ENCODE data around the gene SS18L1. TPM values are rescaled to one million over a fixed set of nuclear protein-coding genes. Genes with fewer than 3 reads are reported as not detected.

The SS18L1 gene
- total and polyA plus RNA-seq, 2 experiments from 2014 or later: 6.5 to 32.6 TPM

DNA sequence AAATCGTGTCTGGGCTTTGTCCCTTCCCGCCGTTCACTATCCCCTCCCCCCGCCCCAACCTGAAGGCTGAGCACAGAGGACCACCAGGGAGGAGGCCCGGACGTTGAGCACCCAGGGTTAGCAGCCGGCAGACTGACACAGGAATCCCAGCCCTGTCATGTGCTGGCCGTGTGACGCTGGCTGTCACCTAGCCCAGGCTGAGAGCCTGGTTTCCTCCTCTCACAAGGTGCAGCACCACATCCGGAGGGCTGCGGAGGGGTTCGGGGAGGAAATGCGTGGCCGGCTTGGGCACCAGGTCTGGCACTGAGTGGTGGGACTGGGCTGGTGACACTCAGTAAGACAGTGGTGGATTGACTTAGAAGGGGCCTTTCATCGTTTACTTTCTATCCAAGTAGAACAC lies 25.9 kb upstream of the SS18L1 start:
- H3K27me3 ChIP-seq (ENCODE audit: insufficient read depth): no peaks in the 10 kb centered on the region
- Mint-ChIP-seq H3K36me3 (ENCODE audit: low read depth) (no peaks in the 10 kb centered on the region; the same call in 2 of the 3 replicates), H3K27me3 (ENCODE audit: insufficient read depth, low read depth, poor library complexity) (peaks cover 11% of the 10 kb centered on the region), H3K27ac (no peak overlapping the region), H3K4me3 (no peak overlapping the region), H3K4me1 (peaks cover 29% of the 10 kb centered on the region), H3K9me3 (peaks cover 4% of the 10 kb centered on the region)
- no peak overlapping the region for H3K27ac ChIP-seq (ENCODE audit: low read depth)
- H3K36me3 ChIP-seq (ENCODE audit: insufficient read depth): no peaks in the 10 kb centered on the region
- H3F3A ChIP-seq (replicated peaks; ENCODE audit: low read depth): peaks cover 13% of the 10 kb centered on the region; the same call in 1 of the 2 replicates
- no peak overlapping the region for H3K4me2 ChIP-seq
- H3K4me1 ChIP-seq (ENCODE audit: insufficient read depth): peaks cover 7% of the 10 kb centered on the region; the same call in 1 of the 2 replicates
- H3K79me2 ChIP-seq (replicated peaks; ENCODE audit: insufficient read depth): no peaks in the 10 kb centered on the region
- no peaks in the 10 kb centered on the region for H3K9me2 ChIP-seq (ENCODE audit: insufficient read depth)
- H3K4me3 ChIP-seq: no peak overlapping the region
- ATAC-seq: no peak
- TF ChIP-seq, protein P1, sequence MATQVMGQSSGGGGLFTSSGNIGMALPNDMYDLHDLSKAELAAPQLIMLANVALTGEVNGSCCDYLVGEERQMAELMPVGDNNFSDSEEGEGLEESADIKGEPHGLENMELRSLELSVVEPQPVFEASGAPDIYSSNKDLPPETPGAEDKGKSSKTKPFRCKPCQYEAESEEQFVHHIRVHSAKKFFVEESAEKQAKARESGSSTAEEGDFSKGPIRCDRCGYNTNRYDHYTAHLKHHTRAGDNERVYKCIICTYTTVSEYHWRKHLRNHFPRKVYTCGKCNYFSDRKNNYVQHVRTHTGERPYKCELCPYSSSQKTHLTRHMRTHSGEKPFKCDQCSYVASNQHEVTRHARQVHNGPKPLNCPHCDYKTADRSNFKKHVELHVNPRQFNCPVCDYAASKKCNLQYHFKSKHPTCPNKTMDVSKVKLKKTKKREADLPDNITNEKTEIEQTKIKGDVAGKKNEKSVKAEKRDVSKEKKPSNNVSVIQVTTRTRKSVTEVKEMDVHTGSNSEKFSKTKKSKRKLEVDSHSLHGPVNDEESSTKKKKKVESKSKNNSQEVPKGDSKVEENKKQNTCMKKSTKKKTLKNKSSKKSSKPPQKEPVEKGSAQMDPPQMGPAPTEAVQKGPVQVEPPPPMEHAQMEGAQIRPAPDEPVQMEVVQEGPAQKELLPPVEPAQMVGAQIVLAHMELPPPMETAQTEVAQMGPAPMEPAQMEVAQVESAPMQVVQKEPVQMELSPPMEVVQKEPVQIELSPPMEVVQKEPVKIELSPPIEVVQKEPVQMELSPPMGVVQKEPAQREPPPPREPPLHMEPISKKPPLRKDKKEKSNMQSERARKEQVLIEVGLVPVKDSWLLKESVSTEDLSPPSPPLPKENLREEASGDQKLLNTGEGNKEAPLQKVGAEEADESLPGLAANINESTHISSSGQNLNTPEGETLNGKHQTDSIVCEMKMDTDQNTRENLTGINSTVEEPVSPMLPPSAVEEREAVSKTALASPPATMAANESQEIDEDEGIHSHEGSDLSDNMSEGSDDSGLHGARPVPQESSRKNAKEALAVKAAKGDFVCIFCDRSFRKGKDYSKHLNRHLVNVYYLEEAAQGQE (IDR thresholded peaks at IDR 0.05; ENCODE audit: unreplicated experiment): no peak
- no peaks in the 10 kb centered on the region for H4K20me1 ChIP-seq (replicated peaks; ENCODE audit: insufficient read depth)
- H2AFZ ChIP-seq: no peak overlapping the region
- DNase-seq (ENCODE audit: low spot score): no peak

DNA sequence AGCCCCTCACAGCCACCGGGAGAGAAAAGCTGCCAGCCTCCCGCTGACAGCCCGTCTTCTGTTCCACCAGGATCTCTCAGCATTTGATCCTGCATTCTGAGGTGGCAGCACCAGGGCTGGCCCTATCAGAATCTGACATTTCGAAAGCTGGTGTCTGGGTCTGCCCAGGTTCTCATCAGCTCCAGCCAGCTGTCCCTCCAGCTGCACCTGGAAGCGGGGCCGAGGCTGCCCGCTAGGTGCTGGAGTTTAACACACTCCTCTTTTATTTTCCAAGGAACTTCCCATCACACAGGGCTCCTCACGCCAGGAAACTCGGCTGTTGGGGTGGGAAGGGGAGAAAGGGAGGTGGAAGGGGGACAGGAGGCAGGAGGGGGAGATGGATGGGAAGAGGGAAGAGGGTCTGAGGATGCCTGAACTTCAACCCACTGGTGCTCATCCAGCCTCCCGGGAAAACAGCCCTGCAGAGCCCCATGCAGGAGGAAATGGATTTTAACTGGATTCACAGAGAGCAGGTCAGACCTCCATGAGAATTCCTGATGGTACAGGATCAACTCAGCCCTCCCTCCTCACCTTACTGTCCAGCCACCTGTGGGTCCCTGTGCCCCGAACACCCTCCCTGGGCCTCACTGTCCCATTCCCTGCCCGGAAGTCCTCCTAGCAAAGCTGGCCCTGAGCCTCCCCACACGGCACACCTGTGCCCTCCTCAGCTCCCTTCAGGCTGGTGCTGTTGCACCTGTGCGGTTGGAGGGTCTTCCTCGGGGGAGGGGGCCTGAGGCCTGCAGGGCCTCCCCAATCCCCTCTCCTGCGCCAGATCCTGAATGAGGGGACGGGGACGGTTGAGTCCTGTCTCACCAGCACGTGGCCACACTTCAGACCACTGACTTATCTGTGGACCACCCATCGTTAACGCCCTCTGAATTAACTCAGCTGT lies 25.2 kb upstream of the SS18L1 start:
- TF ChIP-seq EZH2 (IDR thresholded peaks at IDR 0.05; ENCODE audit: low read depth, unreplicated experiment): no peak
- Histone ChIP-seq H3K4me3 (no peak overlapping the region), H3F3A (replicated peaks; ENCODE audit: low read depth) (peaks cover 13% of the 10 kb centered on the region; the same call in 1 of the 2 replicates), H3K4me1 (ENCODE audit: insufficient read depth) (peaks cover 8% of the 10 kb centered on the region), H3K36me3 (ENCODE audit: insufficient read depth) (no peaks in the 10 kb centered on the region), H3K27me3 (ENCODE audit: insufficient read depth) (no peaks in the 10 kb centered on the region), H3K9me2 (ENCODE audit: insufficient read depth) (no peaks in the 10 kb centered on the region), H3K79me2 (replicated peaks; ENCODE audit: insufficient read depth) (peaks cover 5% of the 10 kb centered on the region), H3K27ac (ENCODE audit: low read depth) (no peak overlapping the region), H2AFZ (no peak overlapping the region), H4K20me1 (replicated peaks; ENCODE audit: insufficient read depth) (peaks cover 2% of the 10 kb centered on the region), H3K4me2 (no peak overlapping the region)
- Mint-ChIP-seq H3K9me3 (no peaks in the 10 kb centered on the region; the same call in 2 of the 3 replicates), H3K4me3 (no peak overlapping the region), H3K36me3 (ENCODE audit: low read depth) (peaks cover 2% of the 10 kb centered on the region; the same call in 1 of the 3 replicates), H3K4me1 (peaks cover 29% of the 10 kb centered on the region), H3K27ac (no peak overlapping the region), H3K27me3 (ENCODE audit: insufficient read depth, low read depth, poor library complexity) (peaks cover 13% of the 10 kb centered on the region)
- no peak for ATAC-seq
- no peak for DNase-seq (ENCODE audit: low spot score)

DNA sequence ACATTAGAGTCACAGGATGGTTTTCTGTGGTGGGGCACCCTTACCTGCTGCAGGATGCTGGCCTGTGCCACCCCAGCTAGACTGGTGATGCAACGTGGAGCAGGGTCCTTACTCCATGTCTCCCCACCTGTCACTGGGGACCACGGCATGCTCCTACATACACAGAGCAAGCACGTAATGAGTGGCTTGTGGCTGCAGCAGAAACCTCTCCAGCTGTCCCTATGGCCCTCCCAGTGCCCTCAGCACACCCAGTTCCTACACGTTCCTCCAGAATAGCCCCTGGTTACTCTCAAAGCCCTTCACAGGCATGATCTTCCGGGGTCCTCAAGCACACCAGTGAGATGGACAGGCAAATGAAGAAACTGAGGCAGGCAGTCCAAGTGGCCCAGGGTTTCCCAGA lies 24.5 kb upstream of the SS18L1 start:
- no peaks in the 10 kb centered on the region; the same call in 2 of the 3 replicates for H3K9me3 Mint-ChIP-seq
- H3K36me3 ChIP-seq (ENCODE audit: insufficient read depth): no peaks in the 10 kb centered on the region
- no peak for ATAC-seq
- no peaks in the 10 kb centered on the region for H3K27me3 ChIP-seq (ENCODE audit: insufficient read depth)
- no peak for DNase-seq (ENCODE audit: low spot score)
- peaks cover 8% of the 10 kb centered on the region for H3K36me3 Mint-ChIP-seq (ENCODE audit: low read depth)
- peaks cover 16% of the 10 kb centered on the region for H3K4me1 ChIP-seq (ENCODE audit: insufficient read depth)
- peaks cover 35% of the 10 kb centered on the region for H3K4me1 Mint-ChIP-seq
- H3K4me3 Mint-ChIP-seq: no peak overlapping the region
- H3F3A ChIP-seq (replicated peaks; ENCODE audit: low read depth): peaks cover 13% of the 10 kb centered on the region; the same call in 1 of the 2 replicates
- no peaks in the 10 kb centered on the region for H3K9me2 ChIP-seq (ENCODE audit: insufficient read depth)
- H3K4me2 ChIP-seq: no peak overlapping the region
- no peak overlapping the region for H2AFZ ChIP-seq
- peaks cover 9% of the 10 kb centered on the region for H4K20me1 ChIP-seq (replicated peaks; ENCODE audit: insufficient read depth)
- no peak overlapping the region for H3K27ac ChIP-seq (ENCODE audit: low read depth)
- H3K27ac Mint-ChIP-seq: no peak overlapping the region
- H3K79me2 ChIP-seq (replicated peaks; ENCODE audit: insufficient read depth): peaks cover 13% of the 10 kb centered on the region
- peaks cover 16% of the 10 kb centered on the region for H3K27me3 Mint-ChIP-seq (ENCODE audit: insufficient read depth, low read depth, poor library complexity)
- no peak overlapping the region for H3K4me3 ChIP-seq
- no peak for TF ChIP-seq EZH2phosphoT487 (IDR thresholded peaks at IDR 0.05; ENCODE audit: unreplicated experiment)
- TF ChIP-seq, protein P2, sequence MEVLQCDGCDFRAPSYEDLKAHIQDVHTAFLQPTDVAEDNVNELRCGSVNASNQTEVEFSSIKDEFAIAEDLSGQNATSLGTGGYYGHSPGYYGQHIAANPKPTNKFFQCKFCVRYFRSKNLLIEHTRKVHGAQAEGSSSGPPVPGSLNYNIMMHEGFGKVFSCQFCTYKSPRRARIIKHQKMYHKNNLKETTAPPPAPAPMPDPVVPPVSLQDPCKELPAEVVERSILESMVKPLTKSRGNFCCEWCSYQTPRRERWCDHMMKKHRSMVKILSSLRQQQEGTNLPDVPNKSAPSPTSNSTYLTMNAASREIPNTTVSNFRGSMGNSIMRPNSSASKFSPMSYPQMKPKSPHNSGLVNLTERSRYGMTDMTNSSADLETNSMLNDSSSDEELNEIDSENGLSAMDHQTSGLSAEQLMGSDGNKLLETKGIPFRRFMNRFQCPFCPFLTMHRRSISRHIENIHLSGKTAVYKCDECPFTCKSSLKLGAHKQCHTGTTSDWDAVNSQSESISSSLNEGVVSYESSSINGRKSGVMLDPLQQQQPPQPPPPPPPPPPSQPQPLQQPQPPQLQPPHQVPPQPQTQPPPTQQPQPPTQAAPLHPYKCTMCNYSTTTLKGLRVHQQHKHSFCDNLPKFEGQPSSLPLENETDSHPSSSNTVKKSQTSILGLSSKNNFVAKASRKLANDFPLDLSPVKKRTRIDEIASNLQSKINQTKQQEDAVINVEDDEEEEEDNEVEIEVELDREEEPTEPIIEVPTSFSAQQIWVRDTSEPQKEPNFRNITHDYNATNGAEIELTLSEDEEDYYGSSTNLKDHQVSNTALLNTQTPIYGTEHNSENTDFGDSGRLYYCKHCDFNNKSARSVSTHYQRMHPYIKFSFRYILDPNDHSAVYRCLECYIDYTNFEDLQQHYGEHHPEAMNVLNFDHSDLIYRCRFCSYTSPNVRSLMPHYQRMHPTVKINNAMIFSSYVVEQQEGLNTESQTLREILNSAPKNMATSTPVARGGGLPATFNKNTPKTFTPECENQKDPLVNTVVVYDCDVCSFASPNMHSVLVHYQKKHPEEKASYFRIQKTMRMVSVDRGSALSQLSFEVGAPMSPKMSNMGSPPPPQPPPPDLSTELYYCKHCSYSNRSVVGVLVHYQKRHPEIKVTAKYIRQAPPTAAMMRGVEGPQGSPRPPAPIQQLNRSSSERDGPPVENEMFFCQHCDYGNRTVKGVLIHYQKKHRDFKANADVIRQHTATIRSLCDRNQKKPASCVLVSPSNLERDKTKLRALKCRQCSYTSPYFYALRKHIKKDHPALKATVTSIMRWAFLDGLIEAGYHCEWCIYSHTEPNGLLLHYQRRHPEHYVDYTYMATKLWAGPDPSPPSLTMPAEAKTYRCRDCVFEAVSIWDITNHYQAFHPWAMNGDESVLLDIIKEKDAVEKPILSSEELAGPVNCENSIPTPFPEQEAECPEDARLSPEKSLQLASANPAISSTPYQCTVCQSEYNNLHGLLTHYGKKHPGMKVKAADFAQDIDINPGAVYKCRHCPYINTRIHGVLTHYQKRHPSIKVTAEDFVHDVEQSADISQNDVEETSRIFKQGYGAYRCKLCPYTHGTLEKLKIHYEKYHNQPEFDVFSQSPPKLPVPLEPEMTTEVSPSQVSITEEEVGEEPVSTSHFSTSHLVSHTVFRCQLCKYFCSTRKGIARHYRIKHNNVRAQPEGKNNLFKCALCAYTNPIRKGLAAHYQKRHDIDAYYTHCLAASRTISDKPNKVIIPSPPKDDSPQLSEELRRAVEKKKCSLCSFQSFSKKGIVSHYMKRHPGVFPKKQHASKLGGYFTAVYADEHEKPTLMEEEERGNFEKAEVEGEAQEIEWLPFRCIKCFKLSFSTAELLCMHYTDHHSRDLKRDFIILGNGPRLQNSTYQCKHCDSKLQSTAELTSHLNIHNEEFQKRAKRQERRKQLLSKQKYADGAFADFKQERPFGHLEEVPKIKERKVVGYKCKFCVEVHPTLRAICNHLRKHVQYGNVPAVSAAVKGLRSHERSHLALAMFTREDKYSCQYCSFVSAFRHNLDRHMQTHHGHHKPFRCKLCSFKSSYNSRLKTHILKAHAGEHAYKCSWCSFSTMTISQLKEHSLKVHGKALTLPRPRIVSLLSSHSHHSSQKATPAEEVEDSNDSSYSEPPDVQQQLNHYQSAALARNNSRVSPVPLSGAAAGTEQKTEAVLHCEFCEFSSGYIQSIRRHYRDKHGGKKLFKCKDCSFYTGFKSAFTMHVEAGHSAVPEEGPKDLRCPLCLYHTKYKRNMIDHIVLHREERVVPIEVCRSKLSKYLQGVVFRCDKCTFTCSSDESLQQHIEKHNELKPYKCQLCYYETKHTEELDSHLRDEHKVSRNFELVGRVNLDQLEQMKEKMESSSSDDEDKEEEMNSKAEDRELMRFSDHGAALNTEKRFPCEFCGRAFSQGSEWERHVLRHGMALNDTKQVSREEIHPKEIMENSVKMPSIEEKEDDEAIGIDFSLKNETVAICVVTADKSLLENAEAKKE (CRISPR knock-in tag; IDR thresholded peaks at IDR 0.05): no peak
- no peak for TF ChIP-seq NANOG (IDR thresholded peaks at IDR 0.05; ENCODE audit: borderline replicate concordance)
